DND-41 (cell line): ENCODE results near the gene CNOT10.

ENCODE experiments used
- ATAC-seq: fragments of 200-7000 bp; cut with Tn5 transposase; 3 replicates; pipeline ENCODE4 v1.9.1; 2021; ENCODE audit warnings: low read depth; ENCODE audit not compliant: insufficient read depth
- DNase-seq: peaks from one replicate; pipeline ENCODE4 v3.0.0-alpha.2; 2020
- H2AFZ ChIP-seq: 2 replicates; pipeline ENCODE4 v1.6.0; 2012; ENCODE audit warnings: low read depth, low read length
- H3K27ac ChIP-seq: 2 replicates; pipeline ENCODE4 v1.5.1; 2012; ENCODE audit warnings: low read length, inconsistent platforms
- H3K27me3 ChIP-seq: fragments of 200-600 bp; sonication (generic); 2 replicates; pipeline ENCODE4 v1.6.0; 2012; ENCODE audit warnings: low read length, mild to moderate bottlenecking, inconsistent platforms; ENCODE audit not compliant: insufficient read depth, poor library complexity
- H3K36me3 ChIP-seq: 2 replicates; pipeline ENCODE4 v1.5.1; 2012; ENCODE audit warnings: low read length, inconsistent platforms; ENCODE audit not compliant: insufficient read depth
- H3K4me1 ChIP-seq: 2 replicates; pipeline ENCODE4 v1.5.1; 2012; ENCODE audit warnings: mild to moderate bottlenecking, low read length; ENCODE audit not compliant: insufficient read depth
- H3K4me2 ChIP-seq: 2 replicates; pipeline ENCODE4 v1.6.0; 2012; ENCODE audit warnings: mild to moderate bottlenecking, moderate library complexity, low read length, inconsistent platforms; ENCODE audit not compliant: insufficient read depth
- H3K4me3 ChIP-seq, 2 experiments: fragments of 200-600 bp in 1 of 2; shearing (Covaris generic) in 1 of 2; 2 replicates each; pipeline ENCODE4 v1.5.1; 2012 to 2016; ENCODE audit warnings: inconsistent platforms in 2 of 2, low read length in 2 of 2, mild to moderate bottlenecking in 2 of 2, low read depth in 1 of 2, moderate library complexity in 1 of 2
- H3K79me2 ChIP-seq: 2 replicates; pipeline ENCODE4 v1.6.0; 2012; ENCODE audit warnings: low read length, inconsistent platforms; ENCODE audit not compliant: insufficient read depth
- H3K9ac ChIP-seq: 2 replicates; pipeline ENCODE4 v1.6.0; 2012; ENCODE audit warnings: low read depth, mild to moderate bottlenecking, inconsistent platforms, low read length, moderate library complexity
- H3K9me3 ChIP-seq: 2 replicates; pipeline ENCODE4 v1.5.1; 2012; ENCODE audit warnings: low read length, moderate library complexity, mild to moderate bottlenecking, inconsistent platforms; ENCODE audit not compliant: insufficient read depth, severe bottlenecking
- H4K20me1 ChIP-seq: 2 replicates; pipeline ENCODE4 v1.6.0; 2012; ENCODE audit warnings: low read length; ENCODE audit not compliant: insufficient read depth
- EZH2 ChIP-seq: IDR thresholded peaks from 3 replicates; pipeline ENCODE4 v1.6.1; 2012; ENCODE audit warnings: borderline replicate concordance, low read depth, mild to moderate bottlenecking, moderate library complexity, low read length, inconsistent platforms; ENCODE audit not compliant: severe bottlenecking
- TF ChIP-seq, protein P1 (sequence below): IDR thresholded peaks from 2 replicates; pipeline ENCODE4 v1.5.1; 2012; ENCODE audit warnings: borderline replicate concordance, low read length, moderate library complexity, mild to moderate bottlenecking; ENCODE audit not compliant: poor library complexity, severe bottlenecking; ENCODE audit errors: extremely low read depth

Gene CNOT10

DNA sequence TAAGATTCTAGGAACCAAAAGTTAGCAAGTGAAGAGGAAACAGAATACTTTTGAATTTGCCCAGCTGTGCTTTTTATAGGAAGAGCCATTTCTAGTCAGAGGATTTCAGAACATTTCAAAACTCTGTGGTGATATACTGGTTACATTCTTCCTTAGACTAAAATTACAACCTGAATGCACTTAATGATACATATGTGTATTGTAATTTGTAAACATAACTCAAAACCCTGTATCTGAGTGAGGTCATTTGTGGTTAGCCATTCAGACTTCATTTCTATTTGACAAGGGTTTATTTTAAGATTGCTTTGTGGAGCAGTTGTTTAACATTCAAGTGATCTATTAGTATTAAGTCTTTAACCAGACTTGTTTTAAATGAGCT is 73.4 kb downstream of the CNOT10 start:
- Histone ChIP-seq H2AFZ (no peak overlapping the region), H3K9me3 (no peaks in the 10 kb centered on the region), H3K27me3 (no peaks in the 10 kb centered on the region), H4K20me1 (no peaks in the 10 kb centered on the region), H3K79me2 (no peaks in the 10 kb centered on the region), H3K27ac (no peak overlapping the region), H3K36me3 (peaks cover 33% of the 10 kb centered on the region; the same call in 1 of the 2 replicates), H3K4me3 (no peak overlapping the region), H3K9ac (no peak overlapping the region), H3K4me1 (no peaks in the 10 kb centered on the region), H3K4me2 (no peak overlapping the region)
- ATAC-seq, result peak; percentile 51; the same call in 1 of the 3 replicates
- no peak for DNase-seq
- no peak for TF ChIP-seq EZH2
- TF ChIP-seq, protein P1, sequence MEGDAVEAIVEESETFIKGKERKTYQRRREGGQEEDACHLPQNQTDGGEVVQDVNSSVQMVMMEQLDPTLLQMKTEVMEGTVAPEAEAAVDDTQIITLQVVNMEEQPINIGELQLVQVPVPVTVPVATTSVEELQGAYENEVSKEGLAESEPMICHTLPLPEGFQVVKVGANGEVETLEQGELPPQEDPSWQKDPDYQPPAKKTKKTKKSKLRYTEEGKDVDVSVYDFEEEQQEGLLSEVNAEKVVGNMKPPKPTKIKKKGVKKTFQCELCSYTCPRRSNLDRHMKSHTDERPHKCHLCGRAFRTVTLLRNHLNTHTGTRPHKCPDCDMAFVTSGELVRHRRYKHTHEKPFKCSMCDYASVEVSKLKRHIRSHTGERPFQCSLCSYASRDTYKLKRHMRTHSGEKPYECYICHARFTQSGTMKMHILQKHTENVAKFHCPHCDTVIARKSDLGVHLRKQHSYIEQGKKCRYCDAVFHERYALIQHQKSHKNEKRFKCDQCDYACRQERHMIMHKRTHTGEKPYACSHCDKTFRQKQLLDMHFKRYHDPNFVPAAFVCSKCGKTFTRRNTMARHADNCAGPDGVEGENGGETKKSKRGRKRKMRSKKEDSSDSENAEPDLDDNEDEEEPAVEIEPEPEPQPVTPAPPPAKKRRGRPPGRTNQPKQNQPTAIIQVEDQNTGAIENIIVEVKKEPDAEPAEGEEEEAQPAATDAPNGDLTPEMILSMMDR, result no peak

DNA sequence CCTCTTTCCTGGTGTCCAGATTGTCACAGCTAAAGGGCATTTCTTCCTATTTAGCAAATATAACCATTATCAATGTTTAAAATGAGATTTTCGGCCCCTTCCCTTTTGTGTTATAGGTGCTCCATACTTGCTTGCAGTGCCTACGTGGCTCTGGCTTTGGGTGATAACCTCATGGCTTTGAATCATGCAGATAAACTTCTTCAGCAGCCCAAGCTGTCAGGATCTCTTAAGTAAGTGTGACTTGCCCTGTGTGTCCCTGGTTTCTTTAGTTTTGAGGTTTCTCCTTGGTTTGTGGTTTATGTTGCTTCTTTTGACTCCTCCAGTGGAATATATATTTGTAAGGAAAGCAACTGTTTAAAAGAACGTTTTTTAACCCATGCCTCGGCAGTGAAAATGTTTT is 74.4 kb downstream of the CNOT10 start:
- DNase-seq (no peak), ATAC-seq (peak; percentile 63)
- TF ChIP-seq EZH2, result no peak
- TF ChIP-seq, protein P1, result no peak
- Histone ChIP-seq H3K27me3 (no peaks in the 10 kb centered on the region), H3K9me3 (no peaks in the 10 kb centered on the region), H4K20me1 (no peaks in the 10 kb centered on the region), H3K27ac (no peak overlapping the region), H3K79me2 (no peaks in the 10 kb centered on the region), H3K4me3 (no peak overlapping the region), H3K9ac (no peak overlapping the region), H3K4me2 (no peak overlapping the region), H3K36me3 (peaks cover 33% of the 10 kb centered on the region), H2AFZ (no peak overlapping the region), H3K4me1 (no peaks in the 10 kb centered on the region)

DNA sequence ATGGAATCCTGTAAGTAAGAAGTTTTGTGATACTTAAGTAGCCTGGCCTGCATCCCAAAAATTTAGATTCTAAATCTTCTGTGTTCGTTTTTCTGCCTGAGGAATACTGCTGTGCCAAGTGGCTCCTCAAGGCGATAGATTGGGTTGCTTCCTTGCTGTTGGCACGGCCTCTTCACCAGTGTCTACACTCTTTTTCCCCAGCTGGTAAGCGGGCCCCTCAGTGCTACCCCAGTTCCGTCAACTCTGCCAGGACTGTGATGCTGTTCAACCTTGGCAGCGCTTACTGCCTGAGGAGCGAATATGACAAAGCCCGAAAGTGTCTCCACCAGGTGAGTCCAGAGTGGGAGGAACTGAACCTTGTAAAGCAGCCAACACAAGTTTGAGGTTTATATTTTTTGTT is 79.5 kb downstream of the CNOT10 start:
- H3K9me3 ChIP-seq, result no peaks in the 10 kb centered on the region
- ATAC-seq (no peak), DNase-seq (no peak)
- TF ChIP-seq EZH2, result no peak
- TF ChIP-seq, protein P1, result no peak
- no peak overlapping the region for H3K4me2 ChIP-seq
- H3K79me2 ChIP-seq, result no peaks in the 10 kb centered on the region
- no peak overlapping the region for H3K27ac ChIP-seq
- H3K36me3 ChIP-seq, result peaks cover 62% of the 10 kb centered on the region
- no peak overlapping the region for H3K4me3 ChIP-seq
- H3K27me3 ChIP-seq, result no peaks in the 10 kb centered on the region
- H2AFZ ChIP-seq, result no peak overlapping the region
- no peaks in the 10 kb centered on the region for H3K4me1 ChIP-seq
- no peak overlapping the region for H3K9ac ChIP-seq
- H4K20me1 ChIP-seq, result no peaks in the 10 kb centered on the region

DNA sequence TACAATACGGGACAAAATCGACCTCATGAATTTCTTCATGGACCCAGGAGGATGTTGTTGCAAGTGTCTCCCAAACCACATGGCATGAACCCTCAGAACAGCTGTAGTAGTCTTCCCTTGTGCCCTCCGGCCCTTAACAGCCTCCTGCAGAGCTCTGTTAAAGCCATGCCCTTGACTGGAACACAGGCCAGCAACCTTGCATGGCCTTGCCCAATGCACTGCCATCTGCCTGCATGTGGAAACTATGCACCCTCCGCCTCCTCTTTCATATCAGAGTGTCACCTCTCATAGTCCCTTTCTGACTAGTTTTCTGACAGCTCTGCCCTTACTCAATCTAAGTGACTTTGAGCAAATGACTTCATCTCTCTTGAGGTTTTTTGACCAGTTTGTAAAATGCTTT is 93.4 kb downstream of the CNOT10 start:
- Histone ChIP-seq H4K20me1 (no peaks in the 10 kb centered on the region), H3K36me3 (peaks cover 19% of the 10 kb centered on the region), H2AFZ (no peak overlapping the region), H3K4me1 (peaks cover 10% of the 10 kb centered on the region), H3K4me2 (no peak overlapping the region), H3K4me3 (no peak overlapping the region), H3K27ac (no peak overlapping the region), H3K9ac (no peak overlapping the region), H3K27me3 (no peaks in the 10 kb centered on the region), H3K79me2 (no peaks in the 10 kb centered on the region), H3K9me3 (no peaks in the 10 kb centered on the region)
- TF ChIP-seq, protein P1, result peak; percentile 18
- TF ChIP-seq EZH2, result no peak
- DNase-seq (no peak), ATAC-seq (no peak)
